Activated CD4-positive, alpha-beta T cell treated with anti-CD3 and anti-CD28 coated beads, Interleukin-2, amount 50 U/mL, for 4 hours (primary cell): ENCODE results near the gene CD58.
"Not testable (repeated sequence)": the region's sequence is repeated elsewhere in the genome, so short reads cannot be mapped to it uniquely, and the experiment has no call there.

Source experiments
- DNase-seq, 2 experiments: peaks; one replicate each; pipeline ENCODE4 v3.0.0-alpha.2; 2020

CD58 gene

DNA sequence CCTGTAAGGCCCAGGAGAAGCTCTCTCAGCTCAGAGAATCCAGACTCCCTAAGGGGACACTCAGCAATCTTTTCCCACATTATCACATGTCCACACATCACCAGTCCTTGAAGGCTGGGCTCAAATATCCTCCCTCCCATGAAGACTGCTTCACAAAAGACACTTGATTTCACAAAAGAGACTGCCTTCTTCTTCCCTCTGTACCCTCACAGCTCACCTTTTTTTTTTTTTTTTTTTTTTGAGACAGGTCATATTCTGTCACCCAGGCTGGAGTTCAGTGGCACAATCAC is 1.5 kb downstream of the CD58 start:
- DNase-seq = no peak

DNA sequence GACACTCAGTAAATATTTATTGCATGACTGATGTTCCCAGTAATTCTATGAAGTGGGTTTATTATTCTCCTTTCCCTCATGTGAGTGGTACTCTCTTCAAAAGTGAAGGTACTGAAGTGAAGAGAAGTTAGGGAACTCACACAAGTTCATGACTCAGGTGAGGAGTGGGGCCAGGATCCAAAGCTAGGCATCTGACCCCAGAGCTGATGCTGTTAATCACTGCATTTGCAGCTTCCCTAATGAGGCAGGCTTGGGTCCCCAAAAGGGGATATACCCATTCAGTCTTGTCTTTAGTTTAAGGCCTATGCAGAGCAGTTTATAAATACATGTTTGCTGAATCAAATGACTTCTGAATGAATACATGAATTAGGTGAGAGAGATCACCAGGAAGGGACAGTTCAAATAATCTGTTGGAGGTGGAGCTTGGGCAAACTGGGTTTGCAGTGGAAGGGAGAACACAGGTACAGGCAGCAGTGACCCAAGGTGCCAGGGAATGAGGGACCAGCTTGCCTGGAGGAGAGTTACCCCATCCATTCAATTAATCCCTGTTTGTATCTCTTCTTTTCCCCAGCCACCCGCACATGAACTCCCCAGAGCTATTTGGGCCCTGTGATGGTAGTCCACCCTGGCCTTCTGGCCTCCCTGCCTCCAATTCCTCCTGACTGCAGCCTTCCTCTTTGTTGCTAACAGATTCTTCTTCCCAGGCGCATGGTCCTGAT is 2.0 kb downstream of the CD58 start:
- no peak for DNase-seq

GRCh38 chr1:116567790-116568661 is 2.8 kb downstream of the CD58 start:
- DNase-seq = no peak

- DNase-seq = no peak
Measured at GRCh38 chr1:116565222-116565621, 5.6 kb downstream of the CD58 start.

GRCh38 chr1:116564426-116564825 is 6.4 kb downstream of the CD58 start:
- no peak for DNase-seq

DNA sequence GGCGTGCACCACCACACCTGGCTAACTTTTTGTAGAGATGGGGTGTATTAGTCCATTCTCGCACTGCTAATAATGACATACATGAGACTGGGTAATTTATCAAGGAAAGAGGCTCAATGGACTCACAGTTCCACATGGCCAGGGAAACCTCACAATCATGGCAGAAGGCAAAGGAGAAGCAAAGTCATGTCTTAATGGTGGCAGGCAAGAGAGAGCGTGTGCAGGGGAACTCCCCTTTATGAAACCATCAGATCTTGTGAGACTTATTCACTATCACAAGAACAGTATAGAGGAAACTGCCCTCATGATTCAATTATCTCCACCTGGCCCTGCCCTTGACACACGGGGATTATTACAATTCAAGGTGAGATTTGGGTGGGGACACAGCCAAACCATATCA is 8.4 kb downstream of the CD58 start:
- DNase-seq = not testable (repeated sequence)

GRCh38 chr1:116561563-116561962 is 9.3 kb downstream of the CD58 start:
- no peak for DNase-seq

GRCh38 chr1:116560704-116561490 is 9.9 kb downstream of the CD58 start:
- DNase-seq = no peak

- DNase-seq = no peak
Measured at GRCh38 chr1:116559304-116559761, 11.5 kb downstream of the CD58 start.

DNA sequence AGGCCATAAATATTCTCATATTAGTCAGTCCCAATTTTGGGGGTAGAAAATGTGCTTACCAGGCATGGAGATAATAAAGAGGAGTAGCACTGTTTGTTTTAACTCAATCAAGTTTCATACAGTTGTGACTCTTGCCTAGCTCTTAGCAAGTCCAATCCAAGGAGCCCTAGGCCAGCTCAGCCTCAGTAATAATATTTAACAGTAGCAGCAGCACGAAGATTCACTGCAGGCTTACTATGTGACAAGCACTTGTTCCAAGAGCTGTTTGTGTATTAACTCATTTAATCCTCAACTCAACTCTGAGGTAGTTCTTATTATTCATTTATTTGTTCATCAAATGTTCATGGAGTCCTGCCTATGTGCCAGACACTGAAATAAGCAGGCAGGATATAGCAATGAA is 12.3 kb downstream of the CD58 start:
- no peak for DNase-seq

GRCh38 chr1:116558140-116558549 is 12.7 kb downstream of the CD58 start:
- no peak for DNase-seq

DNA sequence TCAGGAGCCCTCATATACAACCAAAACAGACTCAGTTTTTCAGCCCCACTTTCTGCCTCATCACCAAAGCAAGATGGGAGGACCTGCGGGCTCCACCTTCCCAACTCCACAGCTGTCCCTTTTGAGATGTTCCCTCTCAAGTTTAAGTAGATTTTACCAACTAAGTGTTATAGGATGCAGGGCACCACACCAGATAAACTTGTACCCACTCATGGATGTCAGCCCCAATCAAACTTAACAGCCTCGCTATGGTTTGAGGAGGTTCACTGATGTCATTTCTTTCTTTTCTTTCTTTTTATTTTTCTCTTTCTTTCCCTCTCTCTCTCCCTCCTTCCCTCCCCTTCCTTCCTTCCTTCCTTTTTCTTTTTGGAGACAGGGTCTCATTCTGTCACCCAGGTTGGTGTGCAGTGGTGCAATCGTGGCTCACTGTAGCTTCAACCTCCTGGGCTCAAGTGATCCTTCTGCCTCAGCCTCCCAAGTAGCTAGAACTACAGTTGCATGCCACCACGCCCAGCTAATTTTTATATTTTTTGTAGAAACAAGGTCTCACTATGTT is 13.4 kb downstream of the CD58 start:
- DNase-seq = no peak

GRCh38 chr1:116556289-116557006 is 14.4 kb downstream of the CD58 start:
- DNase-seq = peak; percentile 66 to 76

DNA sequence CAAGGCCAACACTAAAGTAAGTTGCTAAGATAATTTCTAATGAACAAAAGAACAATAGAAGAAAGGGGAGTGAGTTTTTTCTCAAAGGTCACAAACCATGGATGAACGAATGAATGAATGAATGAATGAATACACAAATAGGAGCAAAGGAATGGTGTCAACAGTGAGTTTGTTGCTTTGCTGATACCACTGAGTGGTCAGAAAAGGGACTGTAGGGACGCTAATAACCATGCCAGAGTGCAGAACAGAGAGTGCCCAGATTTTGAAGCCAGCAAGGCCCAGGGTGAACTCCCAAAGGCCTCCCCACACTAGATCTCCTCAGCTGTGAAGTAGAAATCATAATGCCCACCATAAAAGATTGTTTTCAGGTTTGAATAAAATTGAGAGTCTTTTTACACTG is 15.9 kb downstream of the CD58 start:
- DNase-seq = no peak

- DNase-seq = no peak
Measured at GRCh38 chr1:116553386-116554115, 17.3 kb downstream of the CD58 start.

- DNase-seq = no peak
Measured at GRCh38 chr1:116546354-116546977, 24.4 kb downstream of the CD58 start.

- DNase-seq = no peak
Measured at GRCh38 chr1:116545359-116545705, 25.5 kb downstream of the CD58 start.

- peak in 1 of 2 experiments; percentile 18 for DNase-seq
Measured at GRCh38 chr1:116544588-116545358, 26.1 kb downstream of the CD58 start.

- DNase-seq = no peak
Measured at GRCh38 chr1:116540088-116540487, 30.7 kb downstream of the CD58 start.

GRCh38 chr1:116538544-116538943 is 32.3 kb downstream of the CD58 start:
- DNase-seq = peak; percentile 23 to 24

DNA sequence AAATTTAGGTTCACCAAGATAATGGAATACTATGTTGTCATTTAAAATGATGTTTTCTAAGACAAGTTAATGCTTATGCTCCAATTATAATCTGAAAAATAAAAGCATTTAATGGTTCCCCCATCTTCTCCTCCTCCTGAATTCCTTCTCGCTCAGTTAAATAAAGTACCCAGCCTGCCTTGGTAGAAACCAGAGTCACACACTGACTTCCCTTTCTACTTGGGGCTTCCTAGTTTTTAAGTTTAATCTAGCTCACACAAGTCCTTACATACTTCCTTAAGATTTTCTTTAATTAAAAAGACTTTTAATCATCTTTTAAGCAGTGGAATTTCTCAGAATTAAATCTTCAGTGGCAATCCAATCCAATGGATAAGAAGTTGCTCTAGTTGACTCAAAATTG is 32.9 kb downstream of the CD58 start:
- DNase-seq = no peak
